HepG2 (cell line): ENCODE data around the gene TMEM145. TPM values are rescaled to one million over a fixed set of nuclear protein-coding genes. Genes with fewer than 3 reads are reported as not detected.

Source experiments
- ARID5B ChIP-seq: IDR thresholded peaks from 2 replicates; pipeline ENCODE4 v1.4.0; 2020; ENCODE audit warnings: mild to moderate bottlenecking, missing genetic modification reagents
- DPF2 ChIP-seq: sonication (generic); formaldehyde crosslinking; IDR thresholded peaks from 2 replicates; pipeline ENCODE4 v1.4.0; 2020; ENCODE audit warnings: mild to moderate bottlenecking, low read depth, missing genetic modification reagents, borderline replicate concordance
- EHMT2 ChIP-seq: fragments of 200-600 bp; sonication (generic); IDR thresholded peaks from 2 replicates; pipeline ENCODE4 v1.7.0; 2017; ENCODE audit warnings: antibody characterized with exemption, low read depth, low read length, borderline replicate concordance
- FLYWCH1 ChIP-seq: sonication (generic); formaldehyde crosslinking; IDR thresholded peaks from 2 replicates; pipeline ENCODE4 v1.8.1; 2023; ENCODE audit warnings: mild to moderate bottlenecking, missing genetic modification reagents
- FOXA1 ChIP-seq, 2 experiments: fragments of 450-650 bp in 1 of 2; sonication (generic) in 1 of 2; formaldehyde crosslinking in 1 of 2; IDR thresholded peaks; 2 replicates each; pipeline versions ENCODE4 v1.4.0 to v1.6.1; 2016 to 2020; ENCODE audit warnings: missing genetic modification reagents in 1 of 2
- FOXP1 ChIP-seq, 2 experiments: fragments of 450-650 bp in 1 of 2; IDR thresholded peaks; 2 replicates each; pipeline ENCODE4 v1.6.1; 2017 to 2018; ENCODE audit warnings: antibody characterized with exemption in 1 of 2
- GABPB1 ChIP-seq: IDR thresholded peaks from 2 replicates; pipeline ENCODE4 v1.6.1; 2016; ENCODE audit warnings: mild to moderate bottlenecking, missing genetic modification reagents, moderate library complexity, missing compliant biosample characterization
- HOXA7 ChIP-seq: sonication (generic); formaldehyde crosslinking; IDR thresholded peaks from 2 replicates; pipeline ENCODE4 v1.8.1; 2022; ENCODE audit warnings: mild to moderate bottlenecking, missing genetic modification reagents, moderate library complexity
- MEF2D ChIP-seq: sonication (generic); formaldehyde crosslinking; IDR thresholded peaks from 2 replicates; pipeline ENCODE4 v1.5.1; 2020; ENCODE audit warnings: mild to moderate bottlenecking, missing genetic modification reagents
- MIER3 ChIP-seq: IDR thresholded peaks from 2 replicates; pipeline ENCODE4 v1.6.1; 2016; ENCODE audit warnings: missing compliant biosample characterization, borderline replicate concordance
- MXI1 ChIP-seq: IDR thresholded peaks from 3 replicates; pipeline ENCODE4 v1.6.1; 2012; ENCODE audit warnings: low read depth, low read length, inconsistent platforms, borderline replicate concordance
- POLR2AphosphoS5 ChIP-seq: IDR thresholded peaks from 2 replicates; pipeline ENCODE4 v1.6.1; 2012; ENCODE audit warnings: low read depth, low read length
- RBM22 ChIP-seq: fragments of 200-400 bp; formaldehyde crosslinking; optimal IDR thresholded peaks from 2 replicates; pipeline ENCODE3; 2017; ENCODE audit warnings: mild to moderate bottlenecking, low read length, moderate library complexity
- RFX5 ChIP-seq: IDR thresholded peaks from 2 replicates; pipeline ENCODE4 v1.6.1; 2011; ENCODE audit warnings: low read depth, low read length, improper control_type of control experiment
- SAP130 ChIP-seq: IDR thresholded peaks from 2 replicates; pipeline ENCODE4 v1.6.1; 2016; ENCODE audit warnings: low read depth
- SIX1 ChIP-seq: sonication (generic); formaldehyde crosslinking; IDR thresholded peaks from 2 replicates; pipeline ENCODE4 v1.4.0; 2020; ENCODE audit warnings: missing genetic modification reagents, borderline replicate concordance
- ZBTB21 ChIP-seq: sonication (generic); formaldehyde crosslinking; IDR thresholded peaks from 2 replicates; pipeline ENCODE4 v1.4.0; 2020; ENCODE audit warnings: missing genetic modification reagents
- ZBTB38 ChIP-seq: sonication (generic); formaldehyde crosslinking; IDR thresholded peaks from 2 replicates; pipeline ENCODE4 v1.5.1; 2020; ENCODE audit warnings: mild to moderate bottlenecking, missing genetic modification reagents
- ZBTB43 ChIP-seq: sonication (generic); formaldehyde crosslinking; conservative IDR thresholded peaks from 2 replicates; pipeline ENCODE4 v1.4.0; 2020; ENCODE audit warnings: missing genetic modification reagents
- ZFP62 ChIP-seq: sonication (generic); formaldehyde crosslinking; IDR thresholded peaks from 2 replicates; pipeline ENCODE4 v1.4.0; 2020; ENCODE audit warnings: missing genetic modification reagents
- ZNF558 ChIP-seq: sonication (generic); formaldehyde crosslinking; IDR thresholded peaks from 2 replicates; pipeline ENCODE4 v1.9.0; 2022; ENCODE audit warnings: mild to moderate bottlenecking, missing genetic modification reagents, borderline replicate concordance
- ZNF788 ChIP-seq: sonication (generic); formaldehyde crosslinking; IDR thresholded peaks from 2 replicates; pipeline ENCODE4 v1.5.0; 2020; ENCODE audit warnings: mild to moderate bottlenecking, missing genetic modification reagents, borderline replicate concordance
- polyA plus RNA-seq, 8 experiments: library from polyadenylated mRNA; depleted of rRNA in 3 of 8; stranded (reverse) in 7 of 8; unstranded in 1 of 8; fragments of >200 nt; fragmentation: Illumina TruSeq in 4 of 8; extraction: Trizol in 4 of 8; gene quantifications; 2 replicates each; pipeline versions ENCODE4 v1.2.1 to v1.2.3, GENCODE V29; 2011 to 2016; ENCODE audit warnings: low read depth in 4 of 8, missing spikeins in 1 of 8, mixed read lengths in 1 of 8; ENCODE audit not compliant: insufficient read depth in 1 of 8
- total RNA-seq, 5 experiments: library from RNA; depleted of rRNA; stranded (reverse); fragments of >200 nt; fragmentation: Illumina TruSeq; extraction: Trizol; gene quantifications; 2 replicates each; pipeline ENCODE4 v1.2.3, GENCODE V29; 2016; ENCODE audit warnings: low read depth in 1 of 5
- TF ChIP-seq, protein P1 (sequence below): IDR thresholded peaks from 2 replicates; pipeline ENCODE4 v1.6.1; 2016; ENCODE audit warnings: missing genetic modification reagents, missing compliant biosample characterization
- TF ChIP-seq, protein P2 (sequence below): IDR thresholded peaks from 2 replicates; pipeline ENCODE4 v1.6.1; 2012; ENCODE audit warnings: inconsistent platforms
- TF ChIP-seq, protein P3 (sequence below): sonication (generic); formaldehyde crosslinking; IDR thresholded peaks from 2 replicates; pipeline ENCODE4 v1.4.0; 2020; ENCODE audit warnings: mild to moderate bottlenecking, low read depth, missing genetic modification reagents

Gene TMEM145
- total and polyA plus RNA-seq, 2 of the 13 experiments (the other 11 are each of a cell fraction or from before 2014, with no cell fraction given), result 0.07 to 5.1 TPM

DNA sequence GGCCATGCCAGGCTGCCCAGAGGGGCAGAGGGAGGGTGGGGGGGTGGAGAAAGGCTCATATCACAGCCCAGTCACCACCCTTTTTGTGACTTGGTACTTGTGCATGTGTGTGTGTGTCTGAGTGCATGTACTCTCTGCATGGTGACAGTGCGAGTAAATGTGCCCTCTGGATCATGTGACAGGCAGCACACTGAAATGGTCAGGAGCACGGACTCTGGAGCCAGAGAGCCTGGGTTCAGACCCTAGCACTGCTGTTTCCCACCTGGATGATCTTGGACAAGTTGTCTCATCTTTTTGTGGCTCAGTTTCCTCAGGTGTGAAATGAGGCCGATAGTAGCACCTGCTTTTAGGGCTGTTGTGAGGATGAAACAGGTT lies 42.1 kb upstream of the TMEM145 start (continued):
- TF ChIP-seq ZBTB38 (CRISPR knock-in tag) (0 out of 2 replicates have a peak, but pooled peaks have one; percentile 19), FOXP1 (IDR thresholded peaks at IDR 0.05) (no peak), FOXP1 (CRISPR knock-in tag; IDR thresholded peaks at IDR 0.05) (no peak), RFX5 (no peak), ZFP62 (no peak), HOXA7 (CRISPR knock-in tag) (no peak), SIX1 (CRISPR knock-in tag) (no peak), MEF2D (CRISPR knock-in tag) (no peak), FLYWCH1 (CRISPR knock-in tag) (no peak), ZNF788 (CRISPR knock-in tag) (no peak), RBM22 (no peak), SAP130 (CRISPR knock-in tag) (peak; percentile 74; the same call in 1 of the 2 replicates), MXI1 (peak; percentile 48; the same call in 1 of the 3 replicates), ZNF558 (no peak), POLR2AphosphoS5 (0 out of 2 replicates have a peak, but pooled peaks have one; percentile 28), ZBTB43 (CRISPR knock-in tag) (0 out of 2 replicates have a peak, but pooled peaks have one; percentile 39), ARID5B (no peak), EHMT2 (no peak), ZBTB21 (no peak), DPF2 (CRISPR knock-in tag) (0 out of 2 replicates have a peak, but pooled peaks have one; percentile 12), GABPB1 (CRISPR knock-in tag) (no peak), MIER3 (CRISPR knock-in tag) (no peak), FOXA1 (IDR thresholded peaks at IDR 0.05) (no peak), FOXA1 (CRISPR knock-in tag; IDR thresholded peaks at IDR 0.05) (no peak)
- TF ChIP-seq, protein P1, sequence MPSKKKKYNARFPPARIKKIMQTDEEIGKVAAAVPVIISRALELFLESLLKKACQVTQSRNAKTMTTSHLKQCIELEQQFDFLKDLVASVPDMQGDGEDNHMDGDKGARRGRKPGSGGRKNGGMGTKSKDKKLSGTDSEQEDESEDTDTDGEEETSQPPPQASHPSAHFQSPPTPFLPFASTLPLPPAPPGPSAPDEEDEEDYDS (CRISPR knock-in tag), result no peak
- TF ChIP-seq, protein P2, sequence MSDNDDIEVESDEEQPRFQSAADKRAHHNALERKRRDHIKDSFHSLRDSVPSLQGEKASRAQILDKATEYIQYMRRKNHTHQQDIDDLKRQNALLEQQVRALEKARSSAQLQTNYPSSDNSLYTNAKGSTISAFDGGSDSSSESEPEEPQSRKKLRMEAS, result 0 out of 2 replicates have a peak, but pooled peaks have one; percentile 27
- TF ChIP-seq, protein P3, sequence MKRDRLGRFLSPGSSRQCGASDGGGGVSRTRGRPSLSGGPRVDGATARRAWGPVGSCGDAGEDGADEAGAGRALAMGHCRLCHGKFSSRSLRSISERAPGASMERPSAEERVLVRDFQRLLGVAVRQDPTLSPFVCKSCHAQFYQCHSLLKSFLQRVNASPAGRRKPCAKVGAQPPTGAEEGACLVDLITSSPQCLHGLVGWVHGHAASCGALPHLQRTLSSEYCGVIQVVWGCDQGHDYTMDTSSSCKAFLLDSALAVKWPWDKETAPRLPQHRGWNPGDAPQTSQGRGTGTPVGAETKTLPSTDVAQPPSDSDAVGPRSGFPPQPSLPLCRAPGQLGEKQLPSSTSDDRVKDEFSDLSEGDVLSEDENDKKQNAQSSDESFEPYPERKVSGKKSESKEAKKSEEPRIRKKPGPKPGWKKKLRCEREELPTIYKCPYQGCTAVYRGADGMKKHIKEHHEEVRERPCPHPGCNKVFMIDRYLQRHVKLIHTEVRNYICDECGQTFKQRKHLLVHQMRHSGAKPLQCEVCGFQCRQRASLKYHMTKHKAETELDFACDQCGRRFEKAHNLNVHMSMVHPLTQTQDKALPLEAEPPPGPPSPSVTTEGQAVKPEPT (CRISPR knock-in tag), result no peak
